Panc1 (cell line): ENCODE data around the gene GNG4. TPM values are rescaled to one million over a fixed set of nuclear protein-coding genes. Genes with fewer than 3 reads are reported as not detected.

Experiments used
- ATAC-seq: fragments of 200-7000 bp; cut with Tn5 transposase; 2 replicates; pipeline ENCODE4 v1.9.1; 2020; ENCODE audit warnings: mild to moderate bottlenecking, moderate library complexity
- BruUV-seq: library from RNA; stranded (reverse); fragments of 400-500 nt; replicated peaks from 2 replicates; lab custom pipeline; 2021; lab: Mats Ljungman, UMichigan
- CTCF ChIA-PET: fragments of 300-600 bp; sonication (Branson Sonifier 250); formaldehyde crosslinking; loops from one replicate; lab custom pipeline; 2022; ENCODE audit warnings: antibody characterized with exemption; lab: Charles Lee
- POLR2A ChIA-PET: fragments of 300-600 bp; sonication (Branson Sonifier 250); formaldehyde crosslinking; loops from one replicate; lab custom pipeline; 2022; ENCODE audit warnings: antibody characterized with exemption; lab: Charles Lee
- DNase-seq: peaks from one replicate; pipeline ENCODE4 v3.0.0-alpha.2; 2010; ENCODE audit warnings: low read depth, low spot score
- H3K27ac ChIP-seq: 2 replicates; pipeline ENCODE4 v1.5.1; 2011; ENCODE audit warnings: mild to moderate bottlenecking, low read length, inconsistent platforms
- H3K27me3 ChIP-seq: fragments of 200-500 bp; sonication (Bioruptor generic); 2 replicates; pipeline ENCODE4 v1.6.0; 2014; ENCODE audit warnings: low read length, inconsistent platforms; ENCODE audit not compliant: control insufficient read depth, insufficient read depth
- H3K36me3 ChIP-seq: fragments of 200-500 bp; sonication (Bioruptor generic); 2 replicates; pipeline ENCODE4 v1.5.1; 2014; ENCODE audit warnings: inconsistent platforms, mild to moderate bottlenecking, low read length, moderate library complexity; ENCODE audit not compliant: control insufficient read depth, insufficient read depth
- H3K4me1 ChIP-seq: 2 replicates; pipeline ENCODE4 v1.5.1; 2011; ENCODE audit warnings: inconsistent platforms, mild to moderate bottlenecking, low read length, moderate library complexity; ENCODE audit not compliant: control insufficient read depth, insufficient read depth
- H3K4me3 ChIP-seq, 2 experiments: 2 replicates each; pipeline ENCODE4 v1.5.1; 2011 to 2012; ENCODE audit warnings: low read depth in 2 of 2, low read length in 2 of 2, mild to moderate bottlenecking in 2 of 2, inconsistent platforms in 1 of 2, moderate library complexity in 1 of 2
- H3K9me3 ChIP-seq: fragments of 200-500 bp; sonication (Bioruptor generic); 2 replicates; pipeline ENCODE4 v1.5.1; 2014; ENCODE audit warnings: low read depth, mild to moderate bottlenecking, inconsistent platforms, low read length, moderate library complexity; ENCODE audit not compliant: control insufficient read depth, insufficient read depth
- CTCF ChIP-seq: fragments of 450-650 bp; IDR thresholded peaks from 2 replicates; pipeline ENCODE4 v1.5.1; 2017; ENCODE audit warnings: mild to moderate bottlenecking
- POLR2AphosphoS5 ChIP-seq: IDR thresholded peaks from 2 replicates; pipeline ENCODE4 v1.6.1; 2012; ENCODE audit warnings: mild to moderate bottlenecking, low read depth, low read length, moderate library complexity
- REST ChIP-seq, 2 experiments: IDR thresholded peaks; 2 replicates each; pipeline ENCODE4 v1.6.1; 2011 to 2012; ENCODE audit warnings: low read depth in 2 of 2, control low read depth in 1 of 2, low read length in 1 of 2, mild to moderate bottlenecking in 1 of 2, moderate library complexity in 1 of 2; ENCODE audit not compliant: insufficient read depth in 1 of 2
- SIN3A ChIP-seq: IDR thresholded peaks from 2 replicates; pipeline ENCODE4 v1.6.1; 2012; ENCODE audit warnings: low read depth, mild to moderate bottlenecking, low read length, moderate library complexity, borderline replicate concordance; ENCODE audit not compliant: insufficient read depth
- TCF7L2 ChIP-seq: IDR thresholded peaks from 2 replicates; pipeline ENCODE4 v1.6.1; 2011; ENCODE audit warnings: mild to moderate bottlenecking, low read depth, low read length, inconsistent platforms
- in situ Hi-C: cut with HindIII; loops from 2 replicates; pipeline ENCODE4 v1.10.0; 2016; ENCODE audit warnings: low sequenced_read_pairs, low pct_unique_long_range_greater_than_20kb
- intact Hi-C: fragments of 100-400 bp; cut with micrococcal nuclease; formaldehyde crosslinking; loops from one replicate; pipeline ENCODE4 v1.10.0; 2022; ENCODE audit not compliant: unreplicated experiment
- total RNA-seq: library from RNA; stranded (reverse); gene quantifications from one replicate; pipeline ENCODE4 v1.2.1, GENCODE V29; 2021; ENCODE audit not compliant: unreplicated experiment

GNG4 gene
- total RNA-seq, 1 experiment from 2014 or later, result 1.1 TPM

- Histone ChIP-seq H3K4me3 (no peak overlapping the region), H3K36me3 (peaks cover 13% of the 10 kb centered on the region), H3K4me1 (peaks cover 6% of the 10 kb centered on the region; the same call in 1 of the 2 replicates), H3K27me3 (no peaks in the 10 kb centered on the region), H3K27ac (no peak overlapping the region), H3K9me3 (no peaks in the 10 kb centered on the region)
- BruUV-seq, result no TSS peak
- in situ Hi-C loops, result no loop called here
- ChIA-PET POLR2A (interaction anchor here (0.8 kb wide), 1 partner anchor 32 kb away, joined by 3 read pairs; no protein-coding TSS in a partner anchor), CTCF (interaction anchor here (0.7 kb wide), 1 partner anchor 57 kb away, joined by 3 read pairs; no protein-coding TSS in a partner anchor)
- TF ChIP-seq CTCF, result no peak
- TF ChIP-seq POLR2AphosphoS5, result no peak
- TF ChIP-seq SIN3A, result no peak
- no peak for TF ChIP-seq REST (IDR thresholded peaks at IDR 0.05; ENCODE audit: insufficient read depth in 1 of 2, low read depth in 2 of 2, low read length in 1 of 2)
- TF ChIP-seq TCF7L2, result no peak
- DNase-seq (no peak), ATAC-seq (peak; percentile 53)
- intact Hi-C loops, result no loop called here
Observed at GRCh38 chr1:235657747-235658526, 8.4 kb upstream of the GNG4 start.

DNA sequence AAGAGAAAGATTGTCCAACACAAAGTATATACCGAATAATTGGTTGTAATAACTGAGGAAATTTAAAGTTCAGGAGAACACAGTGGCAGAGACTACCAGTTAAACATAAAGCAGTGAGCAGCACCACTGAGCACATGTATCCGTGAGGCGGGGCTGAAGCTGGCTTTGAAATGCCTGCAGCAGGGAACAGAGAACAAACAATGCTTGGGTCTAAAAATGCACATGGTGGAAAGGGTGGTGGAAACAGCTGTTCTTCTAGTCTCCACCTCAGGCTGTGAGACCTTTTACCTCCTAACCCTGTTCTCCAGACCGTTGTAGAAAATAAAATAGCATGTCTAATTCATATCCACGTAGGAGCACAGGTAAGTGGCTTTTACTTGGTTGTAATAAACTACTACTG is 7.7 kb upstream of the GNG4 start:
- Histone ChIP-seq H3K36me3 (peaks cover 7% of the 10 kb centered on the region; the same call in 1 of the 2 replicates), H3K4me3 (no peak overlapping the region), H3K4me1 (peaks cover 6% of the 10 kb centered on the region; the same call in 1 of the 2 replicates), H3K27me3 (no peaks in the 10 kb centered on the region), H3K9me3 (no peaks in the 10 kb centered on the region), H3K27ac (no peak overlapping the region)
- ChIA-PET CTCF (interaction anchor here (0.7 kb wide), 1 partner anchor 56 kb away, joined by 3 read pairs; no protein-coding TSS in a partner anchor), POLR2A (interaction anchor here (0.8 kb wide), 1 partner anchor 31 kb away, joined by 3 read pairs; no protein-coding TSS in a partner anchor)
- in situ Hi-C loops (no loop called here), intact Hi-C loops (no loop called here)
- ATAC-seq (no peak; the same call in 1 of the 2 replicates), DNase-seq (no peak)
- TF ChIP-seq CTCF (no peak), TCF7L2 (no peak), POLR2AphosphoS5 (no peak), SIN3A (no peak), REST (IDR thresholded peaks at IDR 0.05; ENCODE audit: insufficient read depth in 1 of 2, low read depth in 2 of 2, low read length in 1 of 2) (no peak)
- no TSS peak for BruUV-seq
